Measurements from ENCODE around the gene TRAPPC3. TPM values are rescaled to one million over a fixed set of nuclear protein-coding genes. Genes with fewer than 3 reads are reported as not detected.
"Not testable (repeated sequence)": the region's sequence is repeated elsewhere in the genome, so short reads cannot be mapped to it uniquely, and the experiment has no call there.

Gene TRAPPC3
- total RNA-seq (10 to 100 TPM; 34.8 to 44.4 (median 38.7) TPM), polyA plus RNA-seq (10 to 100 TPM; 43.8 to 91.8 (median 73.0) TPM)
- long read RNA-seq, donor 1, transcript TRAPPC3-204 (5 exons, 1,265 nt), result major isoform, 10 of 12 reads
- long read RNA-seq, donor 1, partial matches to known transcripts, result 0 of 12 reads
- long read RNA-seq, donor 1, other reads (novel, unspliced or antisense), result 0 of 12 reads
- long read RNA-seq, donor 2, transcript TRAPPC3-204 (5 exons, 1,265 nt), result major isoform, 20 of 24 reads
- long read RNA-seq, donor 2, partial matches to known transcripts, result 2 of 24 reads
- long read RNA-seq, donor 2, other reads (novel, unspliced or antisense), result 1 of 24 reads

DNA sequence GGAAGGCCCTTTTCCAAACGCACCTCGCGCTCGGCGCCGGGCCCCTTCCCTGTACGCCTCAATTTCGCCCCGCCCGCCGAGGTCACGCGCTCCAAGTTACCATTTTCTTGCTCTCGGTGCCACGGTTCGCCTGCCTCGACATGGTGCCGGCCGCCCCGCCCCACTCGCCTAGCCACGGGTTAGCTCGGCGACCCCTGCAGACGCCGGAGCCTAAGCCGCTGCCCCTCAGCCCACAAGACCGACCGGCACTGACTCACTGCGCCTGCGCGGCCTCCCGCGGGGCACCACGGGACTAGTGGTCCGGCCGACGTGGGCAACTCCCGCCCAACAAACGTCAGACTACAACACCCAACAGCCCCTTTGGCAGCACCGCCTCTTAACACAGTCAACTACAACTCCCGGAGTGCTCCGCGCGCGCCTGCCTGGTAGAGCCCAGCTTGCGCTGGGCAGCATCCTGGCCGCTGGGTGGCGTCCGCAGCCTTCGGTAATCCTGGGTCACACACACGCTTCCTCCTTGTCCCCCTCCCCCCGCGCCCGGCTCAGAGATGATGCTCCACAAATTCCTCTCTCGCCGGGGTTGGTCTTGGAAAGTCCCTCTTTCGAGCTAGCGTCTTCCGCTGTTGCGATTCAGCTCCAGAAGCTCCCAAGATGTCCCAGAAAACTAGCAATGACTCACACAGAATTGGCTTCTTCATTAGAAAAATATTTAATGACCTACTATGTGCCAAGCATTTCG, at the start of gene TRAPPC3:
TSS of gene TRAPPC3 (minus strand) at position 250 of the 736 bp plus-strand sequence. CDS start at position 142, 108 bp downstream.
- 0 to 1% (median 0%) methylated on average over 58 to 62 of the region's 62 CpGs for WGBS, 3 donors
- Histone ChIP-seq H3K27ac (peak within 1 kb of the TSS; percentile 93), H3K36me3 (ENCODE audit: insufficient read depth in 1 of 2, low read depth in 1 of 2) (peaks cover 0 to 10% of the 10 kb centered on the region in 2 donors), H3K4me1 (peaks cover 39% of the 10 kb centered on the region), H3K27me3 (ENCODE audit: insufficient read depth in 3 of 3, low read length in 2 of 3) (no peaks in the 10 kb centered on the region), H3K4me3 (peak within 1 kb of the TSS; percentile 79), H3K9me3 (no peaks in the 10 kb centered on the region)
- TF ChIP-seq, protein P1, sequence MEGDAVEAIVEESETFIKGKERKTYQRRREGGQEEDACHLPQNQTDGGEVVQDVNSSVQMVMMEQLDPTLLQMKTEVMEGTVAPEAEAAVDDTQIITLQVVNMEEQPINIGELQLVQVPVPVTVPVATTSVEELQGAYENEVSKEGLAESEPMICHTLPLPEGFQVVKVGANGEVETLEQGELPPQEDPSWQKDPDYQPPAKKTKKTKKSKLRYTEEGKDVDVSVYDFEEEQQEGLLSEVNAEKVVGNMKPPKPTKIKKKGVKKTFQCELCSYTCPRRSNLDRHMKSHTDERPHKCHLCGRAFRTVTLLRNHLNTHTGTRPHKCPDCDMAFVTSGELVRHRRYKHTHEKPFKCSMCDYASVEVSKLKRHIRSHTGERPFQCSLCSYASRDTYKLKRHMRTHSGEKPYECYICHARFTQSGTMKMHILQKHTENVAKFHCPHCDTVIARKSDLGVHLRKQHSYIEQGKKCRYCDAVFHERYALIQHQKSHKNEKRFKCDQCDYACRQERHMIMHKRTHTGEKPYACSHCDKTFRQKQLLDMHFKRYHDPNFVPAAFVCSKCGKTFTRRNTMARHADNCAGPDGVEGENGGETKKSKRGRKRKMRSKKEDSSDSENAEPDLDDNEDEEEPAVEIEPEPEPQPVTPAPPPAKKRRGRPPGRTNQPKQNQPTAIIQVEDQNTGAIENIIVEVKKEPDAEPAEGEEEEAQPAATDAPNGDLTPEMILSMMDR (IDR thresholded peaks at IDR 0.05), result peak; percentile 87
- DNase-seq (peak; percentile 100), ATAC-seq (peak; percentile 88 to 92 (median 90))
- intact Hi-C loops (cut with DNase I), result loop anchor here (1.0 to 5.0 kb wide), 3 partner anchors 39 to 273 kb away; no protein-coding TSS in a partner anchor

DNA sequence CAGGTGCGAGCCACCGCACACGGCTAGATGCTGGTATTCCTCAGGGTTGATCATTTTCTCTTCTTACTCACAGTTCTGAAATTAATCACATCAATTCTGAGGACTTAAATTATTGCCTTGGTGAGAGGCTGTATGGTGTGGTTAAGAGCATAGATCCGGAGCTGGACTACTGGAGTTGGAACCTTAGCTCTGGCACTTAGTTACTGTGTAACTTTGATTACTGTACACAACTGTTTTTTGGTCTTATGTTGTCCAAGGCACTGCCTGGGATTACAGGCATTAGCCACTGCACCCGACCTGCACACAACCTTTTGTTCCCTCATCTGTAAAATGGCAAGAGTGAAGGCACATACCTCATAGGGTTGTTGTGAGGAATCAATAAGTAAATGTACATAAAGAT, 49.4 kb upstream of the TRAPPC3 start:
- TF ChIP-seq, protein P1 (IDR thresholded peaks at IDR 0.05), result no peak
- Histone ChIP-seq H3K36me3 (ENCODE audit: insufficient read depth in 1 of 2, low read depth in 1 of 2) (no peaks in the 10 kb centered on the region), H3K4me1 (peaks cover 16% of the 10 kb centered on the region), H3K27me3 (ENCODE audit: insufficient read depth in 3 of 3, low read length in 2 of 3) (no peaks in the 10 kb centered on the region), H3K27ac (no peak overlapping the region), H3K9me3 (no peaks in the 10 kb centered on the region), H3K4me3 (no peak overlapping the region)
- WGBS, 3 donors, result 78 to 91% (median 83%) methylated on average over 5 of the region's 5 CpGs
- intact Hi-C loops (cut with DNase I), result no loop called here
- ATAC-seq (no peak), DNase-seq (no peak)

GRCh38 chr1:36196805-36197204, 47.5 kb upstream of the TRAPPC3 start:
- 87 to 93% (median 89%) methylated on average over 12 of the region's 12 CpGs for WGBS, 3 donors
- H3K9me3 ChIP-seq; H3K4me1 ChIP-seq; H3K36me3 ChIP-seq (ENCODE audit: insufficient read depth in 1 of 2, low read depth in 1 of 2); DNase-seq; H3K27ac ChIP-seq; intact Hi-C loops (cut with DNase I); ATAC-seq; H3K4me3 ChIP-seq; H3K27me3 ChIP-seq (ENCODE audit: insufficient read depth in 3 of 3, low read length in 2 of 3): not testable (repeated sequence)

DNA sequence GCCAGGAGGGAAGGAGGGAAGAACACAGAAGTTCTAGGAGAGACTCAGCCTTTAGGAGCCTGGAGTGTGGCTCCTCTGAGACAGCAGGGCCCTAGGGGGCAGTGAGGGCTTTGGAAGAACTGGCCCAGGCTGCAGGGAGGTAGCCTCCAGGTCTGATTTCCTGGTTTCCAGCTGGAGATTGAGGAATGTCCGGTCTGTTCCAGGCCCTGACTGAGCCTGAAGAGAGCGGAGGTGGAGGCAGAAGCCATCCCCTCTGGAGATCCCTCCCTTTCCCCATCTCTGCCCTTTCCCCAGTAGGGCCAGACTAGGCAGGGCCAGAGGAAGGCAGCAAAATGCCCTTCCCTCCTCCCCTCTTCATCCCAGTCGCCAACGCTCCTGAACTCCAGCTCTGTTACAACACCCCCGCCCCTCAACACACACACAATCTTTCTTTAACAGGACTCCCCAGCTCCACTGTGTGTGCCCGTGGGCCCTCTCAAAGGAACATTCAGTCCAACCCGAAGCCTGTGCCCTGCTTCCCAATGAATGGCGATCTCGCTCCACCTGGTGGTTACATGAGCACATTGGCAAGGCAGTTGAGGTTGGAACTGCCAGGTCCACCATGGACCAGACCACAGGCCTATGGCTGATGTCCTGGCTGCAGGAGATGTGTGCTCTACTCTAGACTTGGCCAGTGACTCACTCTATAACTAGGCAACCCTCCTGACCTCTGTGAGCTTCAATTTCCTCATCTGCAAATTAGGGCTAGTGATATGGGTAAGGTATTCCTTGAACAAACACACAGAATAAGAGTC, 38.7 kb upstream of the TRAPPC3 start:
- Histone ChIP-seq H3K27me3 (ENCODE audit: insufficient read depth in 3 of 3, low read length in 2 of 3) (no peaks in the 10 kb centered on the region), H3K4me1 (peaks cover 19% of the 10 kb centered on the region), H3K4me3 (peak overlapping the region; percentile 22), H3K36me3 (ENCODE audit: insufficient read depth in 1 of 2, low read depth in 1 of 2) (no peaks in the 10 kb centered on the region), H3K27ac (peak overlapping the region; percentile 89), H3K9me3 (no peaks in the 10 kb centered on the region)
- intact Hi-C loops (cut with DNase I), result loop anchor here (1.0 to 5.0 kb wide), 4 partner anchors 39 to 91 kb away; partner anchors contain the start of gene TRAPPC3 (in 2 of the 2)
- WGBS, 3 donors, result 3 to 6% (median 4%) methylated on average over 9 of the region's 9 CpGs
- TF ChIP-seq, protein P1 (IDR thresholded peaks at IDR 0.05), result peak; percentile 93
- DNase-seq, result peak; percentile 85 to 94
- peak; percentile 95 to 96 (median 96) for ATAC-seq
